ENCODE measurements around the gene CSRP1.

Gene CSRP1

DNA sequence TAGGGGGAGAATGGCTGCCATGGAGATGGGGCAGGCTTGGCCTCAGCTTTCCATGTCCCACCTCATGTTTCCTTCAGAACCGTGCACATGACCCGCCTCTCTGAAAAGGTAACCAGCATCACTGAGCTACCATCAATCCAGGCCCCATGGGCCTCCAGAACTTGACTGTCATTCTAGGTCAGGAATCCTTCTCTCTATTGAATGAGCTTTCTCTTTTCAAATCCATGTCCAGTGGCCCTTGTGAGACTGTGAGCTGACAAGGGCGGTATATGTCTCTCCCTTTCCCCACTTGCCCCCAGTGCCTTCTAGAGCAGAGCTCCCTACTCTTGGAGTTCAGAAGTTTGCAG, 4.4 kb downstream of the CSRP1 start:
- H3K27ac ChIP-seq (ENCODE audit: low read depth, low read length, severe bottlenecking), result peak overlapping the region; percentile 93
- 87 to 100% methylated on average over 2 to 3 of the region's 3 CpGs for WGBS, 2 experiments (ENCODE audit: insufficient coverage in 2 of 2)

DNA sequence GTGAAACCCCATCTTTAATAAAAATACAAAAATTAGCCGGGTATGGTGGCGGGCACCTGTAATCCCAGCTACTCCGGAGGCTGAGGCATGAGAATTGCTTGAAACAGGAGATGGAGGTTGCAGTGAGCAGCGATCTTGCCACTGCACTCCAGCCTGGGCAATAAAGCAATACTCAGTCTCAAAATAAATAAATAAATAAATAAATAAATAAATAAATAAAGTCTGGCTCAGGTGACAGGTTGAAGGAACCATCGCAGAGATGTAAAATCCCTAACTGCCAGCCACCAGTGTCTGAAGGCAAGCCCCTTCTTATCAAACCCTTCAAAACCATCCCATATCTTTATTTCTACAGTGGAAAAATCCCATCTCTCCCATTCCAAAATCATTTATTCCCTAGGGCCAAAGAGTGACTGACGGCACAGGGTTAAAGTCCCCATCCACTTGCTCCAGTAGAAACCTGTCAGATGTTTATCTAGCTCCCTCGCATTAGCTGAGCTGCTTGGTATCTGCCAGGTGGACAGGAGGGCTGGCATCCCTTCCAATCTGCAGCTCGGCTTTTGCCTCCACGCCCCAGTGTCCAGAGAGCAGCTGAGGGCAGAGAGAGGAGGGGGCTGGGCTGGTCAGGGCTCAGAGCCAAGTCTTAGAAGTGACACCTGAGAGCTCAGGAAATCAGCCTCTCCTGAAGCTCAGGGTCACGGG, 5.0 kb downstream of the CSRP1 start:
- no peaks in the 10 kb centered on the region for H3K9me3 ChIP-seq (ENCODE audit: control insufficient read depth, low read length)
- no peak overlapping the region for H3K4me3 ChIP-seq (ENCODE audit: extremely low read depth, insufficient read depth, low read length, poor library complexity, severe bottlenecking)
- no peaks in the 10 kb centered on the region for H3K36me3 ChIP-seq (ENCODE audit: control insufficient read depth, insufficient read depth, low read length)
- WGBS, 2 experiments (ENCODE audit: insufficient coverage in 2 of 2), result 92 to 98% methylated on average over 6 of the region's 10 CpGs
- peak overlapping the region; percentile 93 for H3K27ac ChIP-seq (ENCODE audit: low read depth, low read length, severe bottlenecking)
- H3K4me1 ChIP-seq (ENCODE audit: control insufficient read depth, insufficient read depth, low read length, poor library complexity, severe bottlenecking), result peaks cover 46% of the 10 kb centered on the region

More for the DNA sequence above, 4.4 kb downstream of the CSRP1 start:
- Histone ChIP-seq H3K4me3 (ENCODE audit: extremely low read depth, insufficient read depth, low read length, poor library complexity, severe bottlenecking) (no peak overlapping the region), H3K36me3 (ENCODE audit: control insufficient read depth, insufficient read depth, low read length) (no peaks in the 10 kb centered on the region), H3K9me3 (ENCODE audit: control insufficient read depth, low read length) (no peaks in the 10 kb centered on the region), H3K4me1 (ENCODE audit: control insufficient read depth, insufficient read depth, low read length, poor library complexity, severe bottlenecking) (peaks cover 46% of the 10 kb centered on the region)

DNA sequence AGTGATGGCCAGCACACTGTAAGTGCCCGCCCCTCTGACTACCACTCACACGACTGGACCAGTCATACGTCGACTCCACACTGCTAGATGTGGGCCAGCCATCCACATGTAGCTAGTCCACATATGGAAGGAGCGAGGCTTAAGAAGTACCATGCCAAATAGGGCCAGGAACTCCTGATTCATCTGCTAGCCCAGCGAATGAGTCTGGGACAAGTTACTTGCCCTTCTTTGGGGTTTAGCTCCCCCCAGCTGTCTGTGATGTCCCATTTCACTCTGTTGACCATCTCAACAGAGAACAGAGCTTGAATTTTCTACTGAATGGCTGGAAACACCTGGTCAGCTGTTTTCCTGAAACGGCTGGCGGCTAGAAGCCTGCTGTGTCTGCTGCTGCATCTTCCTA, 5.8 kb downstream of the CSRP1 start:
- H3K9me3 ChIP-seq (ENCODE audit: control insufficient read depth, low read length), result no peaks in the 10 kb centered on the region
- peak overlapping the region; percentile 66 for H3K27ac ChIP-seq (ENCODE audit: low read depth, low read length, severe bottlenecking)
- H3K36me3 ChIP-seq (ENCODE audit: control insufficient read depth, insufficient read depth, low read length), result peaks cover 3% of the 10 kb centered on the region
- 88 to 94% methylated on average over 7 to 8 of the region's 8 CpGs for WGBS, 2 experiments (ENCODE audit: insufficient coverage in 2 of 2)
- H3K4me1 ChIP-seq (ENCODE audit: control insufficient read depth, insufficient read depth, low read length, poor library complexity, severe bottlenecking), result peaks cover 49% of the 10 kb centered on the region
- no peak overlapping the region for H3K4me3 ChIP-seq (ENCODE audit: extremely low read depth, insufficient read depth, low read length, poor library complexity, severe bottlenecking)

DNA sequence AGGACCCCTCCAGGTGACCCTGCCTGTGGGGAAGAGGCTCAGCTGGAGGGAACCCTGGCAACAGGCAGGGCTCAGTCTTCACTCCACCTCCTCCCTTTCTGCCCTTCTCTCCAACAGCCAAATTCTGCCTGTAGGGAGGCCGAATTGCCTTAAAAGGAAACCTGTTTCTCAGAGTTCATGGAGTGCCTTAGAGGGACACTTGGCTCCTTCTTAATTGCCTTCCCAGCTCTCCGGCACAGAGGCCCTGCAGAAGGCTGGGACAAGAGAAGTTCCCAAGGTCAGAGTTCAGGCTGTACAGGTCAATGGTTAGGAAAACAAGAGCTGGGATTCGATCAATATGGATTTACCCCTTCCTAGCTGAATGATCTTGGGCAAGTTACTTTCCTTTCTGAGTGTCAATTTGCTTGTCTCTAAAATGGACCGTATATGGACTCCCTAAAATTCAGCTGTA, 6.2 kb downstream of the CSRP1 start:
- H3K36me3 ChIP-seq (ENCODE audit: control insufficient read depth, insufficient read depth, low read length), result peaks cover 3% of the 10 kb centered on the region
- H3K4me1 ChIP-seq (ENCODE audit: control insufficient read depth, insufficient read depth, low read length, poor library complexity, severe bottlenecking), result peaks cover 53% of the 10 kb centered on the region
- no peak overlapping the region for H3K4me3 ChIP-seq (ENCODE audit: extremely low read depth, insufficient read depth, low read length, poor library complexity, severe bottlenecking)
- H3K27ac ChIP-seq (ENCODE audit: low read depth, low read length, severe bottlenecking), result peak overlapping the region; percentile 66
- 76 to 80% methylated on average over 3 to 4 of the region's 4 CpGs for WGBS, 2 experiments (ENCODE audit: insufficient coverage in 2 of 2)
- H3K9me3 ChIP-seq (ENCODE audit: control insufficient read depth, low read length), result no peaks in the 10 kb centered on the region

DNA sequence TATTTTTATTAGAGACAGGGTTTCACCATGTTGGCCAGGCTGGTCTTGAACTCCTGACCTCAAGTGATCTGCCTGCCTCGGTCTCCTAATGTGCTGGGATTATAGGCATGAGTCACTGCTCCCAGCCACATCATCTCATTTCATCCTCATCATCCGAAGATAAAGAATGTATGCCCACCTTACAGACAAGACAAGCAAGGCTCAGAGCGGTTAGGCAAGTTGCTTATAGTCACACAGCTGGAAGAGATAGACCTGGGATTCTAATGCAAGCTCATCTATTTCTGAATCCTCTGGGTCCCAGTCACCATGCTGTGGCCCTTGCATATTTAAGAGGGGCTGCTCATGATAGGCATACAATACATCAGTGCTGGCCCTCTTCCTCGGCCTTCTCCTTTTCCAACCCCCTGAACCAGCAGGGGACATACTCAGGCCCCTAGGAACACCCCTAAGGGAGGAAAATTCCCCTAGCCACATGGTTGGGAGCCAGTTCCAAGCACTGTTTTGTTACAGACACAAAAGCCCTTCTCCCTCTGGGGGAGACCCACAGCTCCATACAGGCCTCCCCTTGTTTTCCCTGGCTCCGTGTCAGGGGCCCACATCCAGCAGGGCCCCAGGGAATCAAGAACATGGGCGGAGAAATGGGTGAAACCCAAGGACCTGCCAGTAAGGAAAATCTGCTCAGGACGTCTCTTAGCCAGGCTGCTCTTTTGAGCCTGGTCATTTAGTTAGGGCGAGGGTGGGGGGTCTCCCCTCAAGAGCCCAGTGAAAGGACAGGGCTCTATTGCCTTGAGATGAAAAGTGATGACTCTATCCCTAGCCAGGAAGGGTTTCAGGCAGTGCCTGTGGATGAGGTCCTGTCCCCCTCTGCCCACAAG, 6.9 kb downstream of the CSRP1 start:
- WGBS, 2 experiments (ENCODE audit: insufficient coverage in 2 of 2), result 85 to 87% methylated on average over 6 to 8 of the region's 8 CpGs
- peaks cover 53% of the 10 kb centered on the region for H3K4me1 ChIP-seq (ENCODE audit: control insufficient read depth, insufficient read depth, low read length, poor library complexity, severe bottlenecking)

DNA sequence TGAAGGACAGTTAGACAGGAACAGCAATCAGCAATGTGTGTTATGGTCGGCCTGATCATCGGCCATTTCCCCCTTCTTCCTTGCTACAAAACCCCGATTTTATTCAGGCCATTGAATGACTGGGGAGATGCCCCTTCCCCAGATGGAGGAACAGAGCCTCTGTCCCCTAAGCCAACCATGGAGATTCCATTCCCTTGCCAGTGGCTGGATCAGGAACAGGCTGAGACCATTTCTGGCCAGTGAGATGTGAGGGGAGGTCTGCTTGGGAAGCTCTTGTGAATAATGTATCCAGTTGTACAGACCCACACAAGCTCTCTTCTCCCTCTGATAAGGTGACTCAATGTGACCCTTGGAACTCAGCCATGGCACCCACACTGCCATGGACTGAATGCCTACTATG, 7.7 kb downstream of the CSRP1 start:
- Histone ChIP-seq H3K36me3 (ENCODE audit: control insufficient read depth, insufficient read depth, low read length) (peaks cover 3% of the 10 kb centered on the region), H3K4me3 (ENCODE audit: extremely low read depth, insufficient read depth, low read length, poor library complexity, severe bottlenecking) (no peak overlapping the region), H3K4me1 (ENCODE audit: control insufficient read depth, insufficient read depth, low read length, poor library complexity, severe bottlenecking) (peaks cover 54% of the 10 kb centered on the region), H3K27ac (ENCODE audit: low read depth, low read length, severe bottlenecking) (no peak overlapping the region), H3K9me3 (ENCODE audit: control insufficient read depth, low read length) (no peaks in the 10 kb centered on the region)
- 85 to 95% methylated on average over 3 of the region's 3 CpGs for WGBS, 2 experiments (ENCODE audit: insufficient coverage in 2 of 2)

More for the DNA sequence above, 6.9 kb downstream of the CSRP1 start:
- Histone ChIP-seq H3K36me3 (ENCODE audit: control insufficient read depth, insufficient read depth, low read length) (peaks cover 3% of the 10 kb centered on the region), H3K27ac (ENCODE audit: low read depth, low read length, severe bottlenecking) (peak overlapping the region; percentile 66), H3K4me3 (ENCODE audit: extremely low read depth, insufficient read depth, low read length, poor library complexity, severe bottlenecking) (no peak overlapping the region), H3K9me3 (ENCODE audit: control insufficient read depth, low read length) (no peaks in the 10 kb centered on the region)

DNA sequence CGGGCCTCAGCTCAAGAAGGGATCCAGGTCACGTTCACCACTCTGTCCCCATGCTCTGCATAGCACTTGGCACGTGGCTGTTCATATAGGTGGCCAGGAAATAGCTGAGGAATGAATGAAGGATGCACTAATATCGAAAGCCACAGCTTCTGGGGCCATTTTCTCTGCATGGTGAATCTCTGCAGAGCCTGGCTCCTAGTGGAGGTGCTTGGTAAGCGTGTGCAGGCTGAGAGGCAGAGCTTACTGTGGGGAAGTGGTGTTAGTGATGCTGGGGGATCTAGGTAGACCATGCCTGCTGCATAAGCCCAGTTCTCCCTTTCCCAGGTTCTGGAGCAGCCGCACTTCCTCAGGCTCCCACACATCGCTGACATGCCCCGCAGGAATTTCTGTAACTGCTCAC, 8.3 kb downstream of the CSRP1 start:
- Histone ChIP-seq H3K4me1 (ENCODE audit: control insufficient read depth, insufficient read depth, low read length, poor library complexity, severe bottlenecking) (peaks cover 56% of the 10 kb centered on the region), H3K36me3 (ENCODE audit: control insufficient read depth, insufficient read depth, low read length) (peaks cover 3% of the 10 kb centered on the region), H3K4me3 (ENCODE audit: extremely low read depth, insufficient read depth, low read length, poor library complexity, severe bottlenecking) (no peak overlapping the region), H3K9me3 (ENCODE audit: control insufficient read depth, low read length) (no peaks in the 10 kb centered on the region), H3K27ac (ENCODE audit: low read depth, low read length, severe bottlenecking) (no peak overlapping the region)
- 92 to 98% methylated on average over 8 of the region's 8 CpGs for WGBS, 2 experiments (ENCODE audit: insufficient coverage in 2 of 2)

DNA sequence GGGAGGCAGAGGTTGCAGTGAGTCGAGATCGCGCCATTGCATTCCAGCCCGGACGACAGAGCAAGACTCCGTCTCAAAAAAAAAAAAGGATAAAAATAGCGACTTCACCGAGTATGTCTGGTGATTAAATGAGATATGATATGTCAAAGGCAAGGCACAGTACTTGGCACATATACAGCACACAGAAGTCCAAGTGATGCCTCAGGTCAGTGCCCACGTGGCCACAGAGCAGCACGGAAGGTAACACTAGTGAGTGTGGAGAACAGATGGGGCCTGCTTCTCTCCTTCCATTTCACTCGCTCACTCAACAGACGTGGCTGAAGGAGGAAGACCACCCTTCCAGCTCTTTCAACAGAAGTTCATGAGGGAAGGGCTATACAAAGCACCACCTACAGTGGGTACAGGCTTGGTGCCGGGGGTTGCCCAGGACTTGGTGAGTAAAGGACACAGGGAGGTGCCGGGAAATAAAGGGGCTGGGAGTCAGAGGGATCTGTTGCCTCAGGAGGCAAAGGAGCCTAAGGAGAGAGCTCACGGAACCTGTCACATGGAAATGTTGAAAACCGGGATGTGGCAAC, 8.9 kb downstream of the CSRP1 start:
- 89 to 97% methylated on average over 7 to 12 of the region's 16 CpGs for WGBS, 2 experiments (ENCODE audit: insufficient coverage in 2 of 2)
- no peaks in the 10 kb centered on the region for H3K9me3 ChIP-seq (ENCODE audit: control insufficient read depth, low read length)
- no peak overlapping the region for H3K27ac ChIP-seq (ENCODE audit: low read depth, low read length, severe bottlenecking)
- peaks cover 6% of the 10 kb centered on the region for H3K36me3 ChIP-seq (ENCODE audit: control insufficient read depth, insufficient read depth, low read length)
- no peak overlapping the region for H3K4me3 ChIP-seq (ENCODE audit: extremely low read depth, insufficient read depth, low read length, poor library complexity, severe bottlenecking)
- H3K4me1 ChIP-seq (ENCODE audit: control insufficient read depth, insufficient read depth, low read length, poor library complexity, severe bottlenecking), result peaks cover 55% of the 10 kb centered on the region

DNA sequence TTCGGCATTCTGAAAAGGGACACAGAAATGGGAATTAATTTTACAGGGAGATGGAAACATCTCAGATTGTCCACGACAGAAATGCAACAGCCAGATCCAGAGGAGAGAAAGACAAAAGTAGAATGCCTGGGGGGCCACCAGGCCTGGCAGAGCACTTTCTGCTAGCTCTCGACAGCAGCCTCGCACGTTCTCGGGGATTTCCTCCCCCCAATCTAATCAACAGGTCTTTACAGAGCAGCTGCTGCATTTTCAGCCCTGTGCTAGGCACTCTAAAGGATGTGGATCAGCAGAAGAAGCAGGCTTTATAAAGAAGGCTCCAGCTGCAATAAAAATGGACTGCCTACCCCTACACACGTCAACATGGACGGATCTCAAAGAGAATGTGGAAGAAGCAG, 10.6 kb downstream of the CSRP1 start:
- 80 to 92% methylated on average over 6 of the region's 8 CpGs for WGBS, 2 experiments (ENCODE audit: insufficient coverage in 2 of 2)
- Histone ChIP-seq H3K27ac (ENCODE audit: low read depth, low read length, severe bottlenecking) (peak overlapping the region; percentile 86), H3K4me3 (ENCODE audit: extremely low read depth, insufficient read depth, low read length, poor library complexity, severe bottlenecking) (no peak overlapping the region), H3K9me3 (ENCODE audit: control insufficient read depth, low read length) (no peaks in the 10 kb centered on the region), H3K36me3 (ENCODE audit: control insufficient read depth, insufficient read depth, low read length) (peaks cover 12% of the 10 kb centered on the region), H3K4me1 (ENCODE audit: control insufficient read depth, insufficient read depth, low read length, poor library complexity, severe bottlenecking) (peaks cover 55% of the 10 kb centered on the region)

DNA sequence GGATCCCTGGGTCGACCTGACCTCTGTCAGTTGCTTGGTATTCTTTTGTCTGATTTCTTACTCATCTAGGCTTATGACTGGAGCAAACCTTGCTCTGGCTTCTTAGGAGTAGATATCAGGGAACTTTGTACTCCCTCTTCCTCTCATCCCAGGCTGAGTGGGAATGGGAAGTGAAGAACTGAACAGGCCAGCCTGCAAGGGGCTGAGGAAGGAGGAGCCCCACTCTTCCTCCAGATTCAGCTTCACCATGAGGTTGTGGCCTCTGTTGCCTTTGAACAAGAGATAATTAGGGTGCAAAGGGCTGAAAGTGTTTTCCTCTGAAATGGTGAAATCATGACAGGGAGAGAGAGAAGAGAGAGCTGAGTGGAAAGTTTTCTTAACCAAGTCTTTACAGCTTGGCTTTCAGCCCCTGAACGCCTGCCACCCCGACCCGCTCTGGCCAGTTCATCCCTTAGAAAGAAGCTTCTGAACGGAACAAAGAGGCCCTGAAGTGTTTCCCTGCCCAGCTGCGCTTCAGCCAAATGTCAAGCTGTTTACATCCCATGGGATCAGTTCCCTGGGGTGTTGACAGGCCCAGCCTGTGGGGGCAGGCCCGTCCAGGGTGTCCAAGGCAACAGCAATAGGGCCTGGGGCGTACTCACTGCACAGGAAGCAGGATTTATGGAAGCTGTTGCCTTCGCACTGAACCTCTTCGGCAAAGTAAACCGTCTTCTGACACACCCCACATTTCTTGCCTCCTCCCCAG, 11.2 kb downstream of the CSRP1 start:
- H3K4me3 ChIP-seq (ENCODE audit: extremely low read depth, insufficient read depth, low read length, poor library complexity, severe bottlenecking), result no peak overlapping the region
- H3K4me1 ChIP-seq (ENCODE audit: control insufficient read depth, insufficient read depth, low read length, poor library complexity, severe bottlenecking), result peaks cover 50% of the 10 kb centered on the region
- H3K36me3 ChIP-seq (ENCODE audit: control insufficient read depth, insufficient read depth, low read length), result peaks cover 12% of the 10 kb centered on the region
- no peaks in the 10 kb centered on the region for H3K9me3 ChIP-seq (ENCODE audit: control insufficient read depth, low read length)
- WGBS, 2 experiments (ENCODE audit: insufficient coverage in 2 of 2), result 74 to 85% methylated on average over 7 to 11 of the region's 11 CpGs
- peak overlapping the region; percentile 86 for H3K27ac ChIP-seq (ENCODE audit: low read depth, low read length, severe bottlenecking)
